HG03565 (cell line): ENCODE data around the gene NSA2.

ENCODE experiments used
- ATAC-seq: cut with Tn5 transposase; IDR thresholded peaks from one replicate; pipeline ENCODE4 v1.9.1; 2021; ENCODE audit warnings: mild to moderate bottlenecking, moderate library complexity; ENCODE audit not compliant: unreplicated experiment

NSA2 gene

GRCh38 chr5:74810915-74811314 is 43.9 kb downstream of the NSA2 start:
- ATAC-seq, result no peak

GRCh38 chr5:74816875-74817274 is 49.8 kb downstream of the NSA2 start:
- no peak for ATAC-seq

GRCh38 chr5:74822288-74822687 is 55.2 kb downstream of the NSA2 start:
- ATAC-seq, result no peak

GRCh38 chr5:74829413-74829812 is 62.4 kb downstream of the NSA2 start:
- no peak for ATAC-seq
